GM19455 (cell line): Measurements from ENCODE around the gene SYNE3.
A peak's percentile ranks its signal among the peaks of the same experiment; 100 is the strongest.
"Not testable (repeated sequence)": the region's sequence is repeated elsewhere in the genome, so short reads cannot be mapped to it uniquely, and the experiment has no call there.

Source experiments
- ATAC-seq: cut with Tn5 transposase; IDR thresholded peaks from one replicate; pipeline ENCODE4 v1.9.1; 2021; ENCODE audit not compliant: unreplicated experiment

SYNE3 gene

GRCh38 chr14:95526483-95527386 lies 10.3 kb upstream of the SYNE3 start:
- no peak for ATAC-seq

GRCh38 chr14:95525999-95526398 lies 9.5 kb upstream of the SYNE3 start:
- ATAC-seq = no peak

GRCh38 chr14:95524706-95525512 lies 8.5 kb upstream of the SYNE3 start:
- no peak for ATAC-seq

- ATAC-seq = no peak
These were observed 7.5 kb upstream of the SYNE3 start for GRCh38 chr14:95523815-95524448.

GRCh38 chr14:95523051-95523814 lies 6.8 kb upstream of the SYNE3 start:
- ATAC-seq = no peak

- ATAC-seq = no peak
These were observed 6.1 kb upstream of the SYNE3 start for GRCh38 chr14:95522556-95522955.

- ATAC-seq = no peak
These were observed 5.7 kb upstream of the SYNE3 start for GRCh38 chr14:95522116-95522515.

- no peak for ATAC-seq
These were observed 4.6 kb upstream of the SYNE3 start for GRCh38 chr14:95521001-95521400.

- no peak for ATAC-seq
These were observed 3.9 kb upstream of the SYNE3 start for GRCh38 chr14:95520346-95520745.

- no peak for ATAC-seq
These were observed 3.2 kb upstream of the SYNE3 start for GRCh38 chr14:95519699-95520098.

- no peak for ATAC-seq
These were observed 1.7 kb upstream of the SYNE3 start for GRCh38 chr14:95518045-95518751.

- ATAC-seq = peak; percentile 74
These were observed 576 bp downstream of the SYNE3 start for GRCh38 chr14:95515596-95516552.

GRCh38 chr14:95515080-95515489 lies 1.4 kb downstream of the SYNE3 start:
- ATAC-seq = no peak

- ATAC-seq = no peak
These were observed 2.0 kb downstream of the SYNE3 start for GRCh38 chr14:95514131-95515079.

- ATAC-seq = no peak
These were observed 3.2 kb downstream of the SYNE3 start for GRCh38 chr14:95513291-95513690.

GRCh38 chr14:95511687-95512086 lies 4.8 kb downstream of the SYNE3 start:
- ATAC-seq = no peak

- ATAC-seq = no peak
These were observed 5.6 kb downstream of the SYNE3 start for GRCh38 chr14:95510804-95511203.

- ATAC-seq = not testable (repeated sequence)
These were observed 6.1 kb downstream of the SYNE3 start for GRCh38 chr14:95510344-95510743.
